ENCODE results near the gene HIVEP3.

GRCh38 chr1:41774471-41774990 is 144.2 kb downstream of the HIVEP3 start:
- TF ChIP-seq CTCF (IDR thresholded peaks at IDR 0.05; ENCODE audit: low read depth, low read length) (no peak), POLR2A (IDR thresholded peaks at IDR 0.05; ENCODE audit: extremely low read depth, insufficient read length) (no peak), MYC (IDR thresholded peaks at IDR 0.05; ENCODE audit: low read depth, low read length) (no peak), MAX (IDR thresholded peaks at IDR 0.05; ENCODE audit: low read depth, low read length) (no peak)
